ENCODE measurements around the gene ACAT2.
"Not testable (repeated sequence)": the region's sequence is repeated elsewhere in the genome, so short reads cannot be mapped to it uniquely, and the experiment has no call there.

ACAT2 gene

DNA sequence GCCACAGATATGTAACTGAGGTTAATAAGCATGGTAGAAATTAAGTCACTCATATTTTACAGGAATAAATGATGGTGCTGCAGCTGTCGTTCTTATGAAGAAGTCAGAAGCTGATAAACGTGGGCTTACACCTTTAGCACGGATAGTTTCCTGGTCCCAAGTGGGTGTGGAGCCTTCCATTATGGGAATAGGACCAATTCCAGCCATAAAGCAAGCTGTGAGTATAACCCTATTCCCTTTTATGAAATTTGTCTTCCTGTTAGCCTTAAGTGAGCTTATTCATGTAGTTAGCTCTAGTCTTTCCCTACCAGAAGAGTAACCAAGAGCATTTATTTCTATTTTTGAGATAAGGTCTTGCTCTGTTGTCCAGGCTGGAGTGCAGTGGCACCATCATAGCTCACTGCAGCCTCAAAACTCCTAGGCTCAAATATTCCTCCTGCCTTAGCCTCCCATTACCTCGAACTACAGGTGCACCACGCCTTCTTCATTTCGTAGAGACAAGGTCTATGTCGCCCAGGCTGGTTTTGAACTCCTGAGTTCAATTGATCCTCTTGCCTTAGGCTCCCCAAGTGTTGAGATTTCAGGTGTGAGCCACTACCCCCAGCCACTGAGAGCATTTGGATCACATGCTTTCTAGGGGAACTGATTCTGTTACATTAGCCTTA, 15.5 kb downstream of the ACAT2 start:
- no peak for DNase-seq

DNA sequence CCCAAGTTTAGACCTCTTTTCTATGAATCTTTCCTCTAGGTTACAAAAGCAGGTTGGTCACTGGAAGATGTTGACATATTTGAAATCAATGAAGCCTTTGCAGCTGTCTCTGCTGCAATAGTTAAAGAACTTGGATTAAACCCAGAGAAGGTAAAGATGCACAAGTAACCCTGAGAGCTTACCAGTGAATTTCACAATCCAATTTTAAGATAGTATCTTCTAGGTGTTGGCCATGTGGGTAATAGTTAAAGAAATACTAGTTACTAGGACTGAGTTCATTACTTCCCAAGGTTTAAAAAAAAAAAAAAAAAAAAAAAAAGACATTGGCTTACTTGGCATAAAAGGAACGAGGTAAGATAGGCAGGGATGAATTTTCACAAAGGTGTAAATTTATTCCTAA, 16.3 kb downstream of the ACAT2 start:
- no peak for DNase-seq

DNA sequence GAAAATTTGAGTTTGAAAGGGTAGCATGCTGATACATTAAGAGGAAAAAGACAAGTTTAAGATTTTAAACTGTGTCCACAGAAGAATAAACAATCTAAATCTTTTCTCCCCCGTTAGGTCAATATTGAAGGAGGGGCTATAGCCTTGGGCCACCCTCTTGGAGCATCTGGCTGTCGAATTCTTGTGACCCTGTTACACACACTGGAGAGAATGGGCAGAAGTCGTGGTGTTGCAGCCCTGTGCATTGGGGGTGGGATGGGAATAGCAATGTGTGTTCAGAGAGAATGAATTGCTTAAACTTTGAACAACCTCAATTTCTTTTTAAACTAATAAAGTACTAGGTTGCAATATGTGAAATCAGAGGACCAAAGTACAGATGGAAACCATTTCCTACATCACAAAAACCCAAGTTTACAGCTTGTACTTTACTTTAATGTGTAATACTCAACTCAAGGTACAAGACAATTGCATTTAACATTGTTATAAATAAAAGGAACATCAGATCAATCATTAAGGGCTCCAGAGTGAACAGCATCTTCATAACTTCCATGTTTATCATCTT, 16.8 kb downstream of the ACAT2 start:
- DNase-seq = no peak

DNA sequence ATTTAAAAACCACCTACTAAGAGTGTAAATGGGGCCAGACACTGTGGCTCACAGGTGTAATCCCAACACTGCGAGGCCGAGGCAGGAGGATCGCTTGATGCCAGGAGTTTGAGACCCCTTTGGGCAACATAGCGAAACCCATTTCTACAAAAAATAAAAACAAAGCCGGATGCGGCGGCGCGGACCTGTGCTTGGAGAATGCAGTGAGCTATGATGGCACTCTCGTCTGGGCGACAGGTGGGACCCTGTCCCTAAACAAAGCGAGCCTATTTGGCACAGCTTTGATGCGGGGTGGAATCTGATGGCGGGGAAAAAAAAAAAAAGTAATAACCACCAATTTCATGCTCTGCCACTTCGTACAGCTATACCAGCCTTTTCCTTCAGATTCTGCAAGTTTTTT, 26.4 kb downstream of the ACAT2 start:
- DNase-seq = no peak

DNA sequence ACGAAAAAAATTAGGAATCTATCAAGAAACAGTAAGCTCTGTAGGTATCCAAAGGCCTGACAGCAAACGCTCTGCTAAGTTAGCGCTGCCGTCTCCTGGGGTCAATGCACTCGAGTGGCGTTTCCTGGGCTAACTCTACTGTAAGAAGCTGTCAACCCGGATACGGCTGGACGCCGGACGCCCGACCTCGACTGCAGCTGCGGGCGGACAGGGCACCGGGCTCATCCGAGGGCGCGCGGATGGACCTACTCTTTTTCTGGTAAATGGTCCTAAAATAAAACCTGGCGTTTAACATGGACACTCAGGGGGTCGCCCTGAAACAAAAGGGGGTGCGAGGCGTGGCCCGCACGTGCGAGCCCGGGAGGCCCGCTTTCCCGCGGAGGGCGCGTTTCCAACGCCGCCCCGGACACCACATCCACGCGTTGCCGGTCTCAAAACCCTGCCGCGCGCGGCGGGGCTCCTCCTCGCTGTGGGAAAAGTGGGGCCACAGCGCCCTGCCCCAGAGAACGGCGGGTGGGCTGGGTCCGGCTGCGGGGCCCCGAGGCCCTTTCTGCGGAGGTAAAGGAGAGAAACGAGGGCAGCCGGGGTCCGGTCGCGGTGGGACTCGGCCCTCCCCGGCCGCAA, 27.0 kb downstream of the ACAT2 start:
- DNase-seq = peak in 1 of 2 experiments; percentile 13

DNA sequence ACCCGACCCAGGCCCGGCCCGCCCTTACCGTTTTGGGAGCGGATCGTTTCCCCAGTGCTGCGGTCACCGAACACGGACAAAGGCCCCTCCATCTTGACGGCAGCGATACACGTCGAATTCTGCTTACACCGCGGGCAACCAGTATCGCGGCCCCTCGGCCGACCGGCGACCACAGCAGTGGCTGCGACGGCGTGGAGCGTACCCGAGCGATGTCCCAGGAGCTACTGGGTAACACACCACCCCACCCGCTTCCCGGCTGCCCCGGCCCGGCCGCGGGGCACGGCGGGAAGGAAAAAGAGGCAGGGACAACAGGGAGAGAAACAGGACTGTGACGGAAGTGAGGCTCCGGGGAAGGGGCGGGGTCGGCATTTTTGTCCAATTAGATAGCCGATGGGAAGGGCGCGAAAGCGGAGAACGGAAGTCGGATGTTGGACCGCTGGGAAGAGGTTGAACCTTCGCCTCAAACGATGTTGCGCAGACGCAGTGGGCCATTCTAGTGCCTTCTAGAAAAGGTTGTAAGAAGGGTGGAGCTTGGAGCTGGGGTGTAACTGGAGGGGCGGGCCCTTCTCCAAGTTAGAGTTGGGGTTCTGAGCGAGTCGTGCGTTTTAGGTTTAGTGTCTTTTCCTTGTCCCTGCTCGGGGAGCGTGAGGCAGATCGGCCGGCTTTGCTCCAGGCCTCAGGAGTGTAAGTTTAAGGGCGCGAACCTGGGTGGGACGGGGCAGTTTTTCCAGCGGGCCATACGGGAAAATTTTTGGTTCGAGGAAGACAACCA, 27.7 kb downstream of the ACAT2 start, which contains the start of gene TCP1:
Gene TCP1 (minus strand): TSS at position 226 of the 772 bp plus-strand sequence. CDS start 134 bp downstream, at position 92.
- DNase-seq = peak; percentile 97 to 99

DNA sequence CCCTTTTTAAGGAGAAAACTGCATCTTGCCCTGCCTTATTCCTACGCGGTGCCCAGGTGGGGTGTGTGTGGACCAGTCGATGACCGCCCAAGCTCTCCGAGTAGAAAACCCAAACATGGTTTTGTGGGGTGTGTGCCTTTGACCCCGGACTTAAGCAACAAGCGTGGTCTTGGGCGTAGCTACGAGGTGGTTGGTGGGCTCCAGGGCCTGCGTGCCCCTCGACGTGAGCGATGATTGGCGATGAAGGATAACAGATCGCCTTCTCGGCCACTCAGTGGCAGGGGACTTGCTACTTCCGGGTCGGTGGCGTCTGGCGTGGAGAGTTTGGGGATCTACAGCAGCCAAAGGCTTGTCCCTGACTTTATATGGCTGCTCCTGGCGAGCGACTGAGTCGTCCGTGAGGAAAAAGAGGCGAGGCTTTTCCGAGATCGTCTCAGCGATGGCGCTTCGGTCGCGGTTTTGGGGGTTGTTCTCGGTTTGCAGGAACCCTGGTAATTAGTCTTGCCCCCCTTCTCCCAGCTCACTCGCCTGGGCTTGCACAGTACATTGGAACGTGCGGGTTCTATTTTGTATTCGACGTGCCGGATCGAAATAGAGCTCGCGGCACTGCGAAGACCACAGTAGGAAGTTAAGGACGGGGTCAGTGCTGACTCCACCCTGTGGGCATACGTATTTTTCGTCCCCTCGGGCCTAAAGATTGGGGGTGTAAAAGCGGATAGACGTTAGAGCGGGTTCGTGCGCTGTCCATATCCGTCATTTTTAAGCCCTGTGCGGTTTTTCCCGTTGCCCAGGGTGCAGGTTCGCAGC, 28.5 kb downstream of the ACAT2 start, which contains the start of gene MRPL18:
Gene MRPL18 (plus strand): TSS at position 319 of the 807 bp plus-strand sequence. CDS start 121 bp downstream, at position 440.
- peak; percentile 91 to 96 for DNase-seq

DNA sequence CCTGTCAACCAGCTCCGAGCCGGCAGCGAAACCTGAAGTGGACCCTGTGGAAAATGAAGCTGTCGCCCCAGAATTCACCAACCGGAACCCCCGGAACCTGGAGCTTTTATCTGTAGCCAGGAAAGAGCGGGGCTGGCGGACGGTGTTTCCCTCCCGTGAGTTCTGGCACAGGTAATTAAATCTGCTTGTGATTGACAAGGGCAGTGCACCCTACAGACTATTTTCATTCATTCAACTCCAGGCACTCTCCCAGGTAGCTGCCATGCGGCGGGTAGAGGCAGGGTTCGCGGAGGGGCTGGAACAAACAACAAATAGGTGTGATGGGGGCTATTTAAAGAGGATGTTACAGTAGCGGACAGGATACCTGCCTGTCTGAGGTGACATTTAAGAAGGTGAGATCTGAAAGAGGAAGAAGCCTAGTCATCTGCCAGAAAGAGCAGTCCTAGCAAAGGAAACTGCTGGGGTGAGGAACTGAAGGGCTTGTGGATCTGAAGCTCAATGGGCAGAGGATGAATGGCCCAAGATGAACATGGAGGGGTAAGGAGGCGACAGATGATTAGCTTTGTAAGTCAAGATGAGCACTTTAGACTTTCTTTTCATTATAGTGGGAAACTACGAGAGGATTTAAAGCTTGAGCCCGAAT, 29.2 kb downstream of the ACAT2 start:
- no peak for DNase-seq

DNA sequence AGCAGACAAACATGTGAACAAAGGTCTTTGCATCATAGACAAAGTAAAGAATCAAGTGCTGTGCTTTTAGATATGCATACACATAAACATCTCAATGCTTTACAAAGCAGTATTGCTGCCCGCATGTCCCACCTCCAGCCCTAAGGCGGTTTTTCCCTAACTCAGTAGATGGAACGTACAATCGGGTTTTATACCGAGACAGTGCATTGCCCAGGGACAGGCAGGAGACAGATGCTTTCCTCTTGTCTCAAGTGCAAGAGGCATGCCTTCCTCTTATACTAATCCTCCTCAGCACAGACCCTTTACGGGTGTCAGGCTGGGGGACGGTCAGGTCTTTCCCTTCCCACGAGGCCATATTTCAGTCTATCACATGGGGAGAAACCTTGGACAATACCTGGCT, 33.1 kb downstream of the ACAT2 start:
- DNase-seq = not testable (repeated sequence)

DNA sequence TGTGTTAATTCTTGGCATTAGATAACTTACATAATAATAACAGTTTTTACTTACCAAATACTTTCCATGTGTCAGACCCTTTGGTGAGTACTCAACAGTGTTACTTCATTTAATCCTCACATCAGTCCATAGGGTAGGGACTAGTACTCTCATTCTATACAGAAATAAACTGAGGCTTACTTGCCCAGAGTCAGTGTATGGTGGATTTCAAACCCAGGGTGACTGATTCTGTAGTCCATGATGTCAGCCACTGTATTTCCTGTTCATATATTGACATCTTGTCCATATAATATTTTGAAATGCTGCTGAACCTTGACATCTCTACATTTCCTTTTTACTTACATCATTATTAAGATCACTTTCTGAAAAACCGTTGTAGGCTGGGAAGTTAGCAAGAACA, 35.7 kb downstream of the ACAT2 start:
- DNase-seq = no peak

DNA sequence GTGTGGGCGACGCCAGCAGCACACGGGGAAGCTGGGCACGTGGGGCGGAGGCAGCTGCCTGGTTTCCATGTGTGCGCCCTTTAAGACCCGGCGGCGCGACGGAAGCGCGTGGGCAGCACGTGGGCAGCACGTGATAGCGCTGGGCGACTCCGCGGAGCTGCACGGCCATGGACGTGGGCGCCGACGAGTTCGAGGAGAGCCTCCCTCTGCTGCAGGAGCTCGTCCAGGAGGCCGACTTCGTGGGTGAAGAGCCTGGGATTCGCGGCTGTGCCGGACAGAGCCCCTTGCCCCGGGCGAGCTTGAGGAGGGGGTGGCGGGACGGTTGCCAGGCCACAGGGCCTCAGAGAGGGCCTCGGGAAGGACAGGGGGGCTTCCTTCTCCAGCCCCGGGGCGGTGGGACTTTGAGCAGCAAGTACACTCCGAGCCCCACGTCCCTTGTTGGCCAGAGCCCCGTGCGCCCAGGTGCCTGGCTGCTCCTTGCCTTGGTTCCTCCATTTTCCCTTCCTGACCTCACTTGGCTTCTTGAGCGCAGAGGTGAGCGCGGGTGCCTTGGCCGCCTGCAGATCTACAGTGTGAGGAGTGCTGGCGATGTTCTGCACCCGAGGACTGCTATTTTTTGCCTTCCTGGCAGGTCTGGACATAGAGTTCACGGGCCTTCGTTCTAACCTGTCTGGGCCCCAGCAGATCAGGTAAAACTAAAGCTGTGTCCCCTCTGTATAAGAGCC, 38.5 kb downstream of the ACAT2 start, which contains the start of gene PNLDC1:
Gene PNLDC1 (plus strand): TSS at position 136 of the 725 bp plus-strand sequence. CDS start 32 bp downstream, at position 168.
- DNase-seq = no peak

DNA sequence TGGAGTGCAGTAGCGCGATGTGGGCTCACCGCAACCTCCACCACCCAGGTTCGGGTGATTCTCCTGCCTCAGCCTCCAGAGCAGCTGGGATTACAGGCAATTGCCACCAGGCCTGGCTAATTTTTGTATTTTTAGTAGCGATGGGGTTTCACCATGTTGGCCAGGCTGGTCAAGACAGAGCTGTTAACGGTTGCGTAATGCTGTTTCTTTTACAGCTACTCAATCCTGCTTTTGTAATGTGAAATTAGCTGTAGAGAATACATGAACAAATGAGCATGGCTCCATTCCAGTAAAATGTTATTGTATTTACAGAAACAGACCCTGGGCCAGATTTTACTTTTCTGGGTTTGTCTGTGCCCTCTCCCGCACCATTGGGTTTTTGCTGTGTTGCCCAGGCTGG, 40.1 kb downstream of the ACAT2 start:
- DNase-seq = no peak

DNA sequence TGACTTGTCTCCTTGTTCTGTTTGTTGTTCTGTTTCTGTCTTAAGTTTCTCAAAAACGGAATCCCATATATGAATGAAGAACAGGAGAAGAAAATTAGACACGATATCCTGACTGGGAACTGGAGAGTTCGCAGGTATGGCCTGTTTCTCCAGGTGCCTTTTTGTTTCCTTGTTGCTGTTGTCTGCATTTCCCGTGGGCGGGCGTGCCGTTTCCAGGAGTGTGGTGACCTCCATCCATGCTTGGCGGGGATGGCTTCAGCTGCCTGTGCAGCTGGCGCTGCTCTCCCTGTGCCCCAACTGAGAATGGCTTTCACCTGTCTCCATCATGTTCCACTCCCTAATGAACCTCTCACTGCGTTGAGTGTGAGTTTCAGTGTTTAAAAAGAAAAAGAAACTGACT, 42.7 kb downstream of the ACAT2 start:
- no peak for DNase-seq

DNA sequence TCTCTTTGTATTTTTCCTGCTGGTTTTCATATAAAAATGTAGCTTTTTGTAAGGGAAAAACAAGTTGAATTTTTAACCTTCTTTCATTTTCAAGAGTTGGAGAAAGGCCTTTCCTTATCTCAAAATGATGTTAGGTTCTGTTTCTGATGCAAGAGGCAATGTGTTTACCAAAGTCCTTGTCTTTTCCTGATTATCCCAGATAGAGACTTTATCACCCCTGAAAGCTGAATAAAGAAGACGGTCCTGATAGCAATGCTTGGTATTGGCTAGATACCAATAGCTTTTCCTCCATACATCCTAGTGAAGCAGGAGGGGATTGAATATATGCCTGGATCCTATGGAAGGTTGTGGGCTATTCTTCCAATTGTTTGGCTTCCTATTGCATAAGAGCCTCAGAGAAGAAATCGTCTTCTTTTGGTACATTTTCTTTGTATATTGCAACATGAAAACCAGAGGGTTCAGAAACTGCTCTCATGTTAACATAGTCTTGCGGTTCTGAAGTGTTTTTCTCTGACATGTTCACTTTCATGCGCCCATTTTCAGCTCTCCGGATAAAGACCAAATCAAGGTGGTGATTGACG, 43.7 kb downstream of the ACAT2 start:
- no peak for DNase-seq

DNA sequence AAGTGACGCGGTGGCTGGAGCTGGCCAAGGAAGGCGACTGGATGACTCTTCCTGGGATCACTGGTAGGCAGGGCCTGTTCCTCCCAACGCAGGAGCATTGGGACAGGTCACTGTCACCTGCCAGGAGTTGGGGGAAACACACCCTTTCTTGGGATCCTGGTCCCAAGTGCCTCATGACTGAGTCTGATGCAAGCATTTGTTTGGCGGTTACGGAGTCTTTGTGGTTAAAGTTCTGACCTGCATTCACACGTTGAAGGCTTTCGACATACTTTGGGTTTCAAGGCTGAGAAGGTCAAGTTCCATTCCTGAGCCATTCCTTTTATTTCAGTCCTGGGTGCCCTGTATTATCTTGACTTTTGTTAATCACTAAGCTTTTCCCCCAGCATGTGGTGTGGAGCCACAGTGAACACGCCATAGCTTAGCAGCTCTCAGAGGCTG, 44.2 kb downstream of the ACAT2 start:
- no peak for DNase-seq

DNA sequence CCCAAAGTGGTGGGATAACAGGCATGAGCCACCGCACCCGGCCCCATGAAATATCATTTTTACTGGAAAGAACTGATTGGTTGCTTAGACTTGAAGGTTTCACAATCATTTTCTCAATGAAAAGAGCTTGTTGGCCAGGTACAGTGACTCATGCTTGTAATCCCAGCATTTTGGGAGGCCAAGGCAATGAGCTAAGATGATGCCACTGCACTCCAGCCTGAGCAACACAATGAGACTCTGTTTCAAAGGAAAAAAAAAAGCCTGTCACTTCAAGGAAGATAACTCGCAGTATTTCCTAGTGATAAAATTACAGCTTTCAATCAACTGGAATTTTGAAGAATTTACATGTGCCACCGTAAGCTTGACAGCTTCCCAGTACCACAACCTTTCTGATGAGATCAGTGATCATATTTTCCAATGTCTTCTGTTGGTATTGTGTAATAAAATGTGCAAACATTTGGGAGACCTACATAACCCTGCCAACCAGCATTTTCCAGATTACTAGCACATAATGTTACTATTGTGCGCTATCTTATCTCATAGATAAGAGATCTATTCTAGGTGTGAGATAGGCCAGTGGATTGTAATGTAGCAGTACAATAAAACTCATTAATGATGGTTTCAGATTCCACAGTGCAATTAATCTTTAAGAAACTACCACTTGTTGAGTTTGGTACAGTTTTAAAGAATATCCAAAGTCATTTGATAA, 45.5 kb downstream of the ACAT2 start:
- DNase-seq = no peak

DNA sequence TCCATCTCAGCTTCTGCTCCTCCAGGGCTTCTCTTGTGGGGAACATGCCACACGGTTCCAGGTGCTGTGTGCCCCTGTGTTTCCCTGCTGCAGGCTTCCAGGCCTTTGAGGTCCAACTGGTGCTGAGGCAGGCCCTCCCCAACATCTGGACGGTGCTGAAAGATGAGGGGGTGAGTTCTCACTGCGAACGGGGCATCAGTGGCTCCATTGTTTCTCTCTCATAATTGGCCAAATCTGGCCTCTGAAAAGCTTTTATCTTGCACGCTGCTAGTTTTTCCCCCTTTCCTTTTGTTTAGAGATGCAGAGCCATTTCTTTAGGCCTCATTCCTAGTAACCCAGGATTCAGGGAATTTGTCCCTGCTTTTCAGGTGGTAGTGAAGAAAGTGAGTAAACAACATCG, 46.8 kb downstream of the ACAT2 start:
- DNase-seq = no peak

DNA sequence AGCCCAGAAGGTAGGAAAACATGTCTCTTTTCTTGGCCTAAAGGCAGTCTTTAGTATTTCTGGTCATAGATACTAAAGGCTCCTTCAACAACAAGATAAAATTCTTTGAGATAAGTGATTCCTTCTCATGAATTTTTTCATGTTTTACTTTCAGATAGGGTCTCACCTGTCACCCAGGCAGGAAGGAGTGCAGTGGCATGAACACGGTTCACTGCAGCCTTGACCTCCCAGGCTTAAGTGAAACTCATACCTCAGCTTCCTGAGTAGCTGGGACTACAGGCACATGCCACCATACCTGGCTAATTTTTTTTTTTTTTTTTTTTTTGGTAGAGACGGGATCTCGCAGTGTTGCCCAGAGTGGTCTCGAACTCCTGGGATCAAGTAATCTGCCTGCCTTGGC, 47.3 kb downstream of the ACAT2 start:
- DNase-seq = no peak

DNA sequence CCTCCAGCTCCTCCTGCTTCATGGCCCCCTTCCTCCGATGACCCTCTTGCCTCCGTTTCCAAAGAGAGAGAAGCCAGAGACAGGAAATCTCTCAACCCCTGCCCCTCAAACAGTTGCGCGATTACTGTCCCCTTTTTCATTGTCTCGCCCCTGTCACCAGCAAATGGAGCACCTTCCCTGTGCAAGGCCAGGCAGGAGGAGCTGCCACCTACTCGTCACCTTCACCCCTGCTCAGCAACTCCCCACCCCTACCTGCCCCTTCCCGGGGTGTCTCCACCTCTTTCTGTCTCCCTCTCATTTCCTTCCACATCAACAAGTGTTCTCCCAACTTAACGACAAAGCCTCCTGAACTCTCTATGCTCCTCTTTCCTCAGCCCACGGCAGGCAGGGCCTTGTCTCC, 51.9 kb downstream of the ACAT2 start:
- no peak for DNase-seq

DNA sequence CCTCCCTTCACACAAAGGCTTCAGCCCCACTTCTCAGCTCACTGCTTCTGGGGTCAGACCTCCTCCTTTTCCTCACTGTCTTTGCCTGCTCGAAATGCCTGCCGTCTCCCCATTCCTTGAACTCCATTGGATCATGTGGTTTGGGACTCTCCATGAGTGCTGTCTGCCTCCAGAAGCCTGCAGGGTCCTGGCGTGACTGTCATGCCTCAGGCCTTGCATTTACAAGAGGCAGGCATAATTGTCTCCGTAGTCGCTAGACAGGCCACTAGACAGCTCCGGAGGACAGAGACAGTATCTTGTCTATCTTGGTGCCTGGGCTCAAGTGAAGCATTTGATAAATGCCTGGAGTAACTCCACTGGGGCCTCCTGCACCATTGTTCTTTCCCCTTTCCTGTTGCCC, 53.6 kb downstream of the ACAT2 start:
- DNase-seq = no peak

All from SW 1271 (cell line).